Ishikawa (cell line): ENCODE data around the gene AQP2.

Experiments
- EP300 ChIP-seq: IDR thresholded peaks from 2 replicates; pipeline ENCODE4 v1.6.1; 2012; ENCODE audit warnings: borderline replicate concordance
- FOXM1 ChIP-seq: IDR thresholded peaks from 2 replicates; pipeline ENCODE4 v1.6.1; 2012; ENCODE audit warnings: low read depth, borderline replicate concordance
- NFIC ChIP-seq: IDR thresholded peaks from 2 replicates; pipeline ENCODE4 v1.6.1; 2012
- TAF1 ChIP-seq: IDR thresholded peaks from 2 replicates; pipeline ENCODE4 v1.6.1; 2012; ENCODE audit warnings: low read depth, mild to moderate bottlenecking
- YY1 ChIP-seq: IDR thresholded peaks from 2 replicates; pipeline ENCODE4 v1.6.1; 2012; ENCODE audit warnings: low read depth
- TF ChIP-seq, protein P1 (sequence below): IDR thresholded peaks from 2 replicates; pipeline ENCODE4 v1.6.1; 2012
- TF ChIP-seq, protein P2 (sequence below): IDR thresholded peaks from 2 replicates; pipeline ENCODE4 v1.6.1; 2012; ENCODE audit warnings: low read depth, mild to moderate bottlenecking

DNA sequence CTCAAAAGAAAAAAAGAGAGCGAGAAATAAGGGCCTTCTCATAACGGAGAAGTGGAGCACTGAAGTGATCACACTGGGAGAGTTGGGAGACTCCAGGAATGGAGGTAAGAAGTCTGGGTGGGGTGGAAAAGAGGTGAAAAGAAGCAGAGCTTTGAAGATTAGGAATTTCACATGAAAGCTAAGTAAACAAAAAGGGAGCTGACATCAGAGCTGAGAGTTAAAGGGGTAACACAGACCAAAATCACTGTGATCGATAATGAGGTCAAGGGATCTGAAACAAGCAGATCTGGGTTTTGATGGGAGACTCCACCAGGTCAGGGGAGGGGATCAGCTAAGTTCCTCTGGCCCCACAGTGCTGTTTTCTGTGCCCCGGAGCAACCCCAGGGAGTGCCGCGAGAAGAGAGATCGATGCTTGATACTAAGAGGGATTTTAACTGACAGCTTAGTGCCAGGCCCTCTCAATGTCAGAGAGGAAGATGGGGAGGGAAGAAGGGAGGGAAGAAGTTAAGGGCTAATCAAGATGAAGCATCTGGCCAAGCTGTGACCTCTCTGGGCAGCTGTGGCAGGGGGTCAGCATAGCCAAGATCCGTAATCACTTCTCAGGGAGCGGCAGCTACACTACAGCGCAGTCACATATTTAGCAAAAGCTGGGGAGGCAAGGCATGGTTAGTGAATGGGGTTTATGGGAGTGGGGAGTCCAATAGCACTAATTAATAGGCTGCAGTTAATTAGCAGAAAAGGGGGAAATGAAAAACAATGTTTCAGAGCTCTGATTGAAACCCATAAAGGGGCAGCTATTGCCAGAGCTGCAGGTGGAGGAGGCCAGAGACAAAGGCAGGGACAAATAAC, 30.2 kb downstream of the AQP2 start:
- TF ChIP-seq, protein P1, sequence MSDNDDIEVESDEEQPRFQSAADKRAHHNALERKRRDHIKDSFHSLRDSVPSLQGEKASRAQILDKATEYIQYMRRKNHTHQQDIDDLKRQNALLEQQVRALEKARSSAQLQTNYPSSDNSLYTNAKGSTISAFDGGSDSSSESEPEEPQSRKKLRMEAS: no peak
- TF ChIP-seq NFIC: no peak
- TF ChIP-seq EP300: no peak
- no peak for TF ChIP-seq TAF1
- no peak for TF ChIP-seq FOXM1
- no peak for TF ChIP-seq YY1
- TF ChIP-seq, protein P2, sequence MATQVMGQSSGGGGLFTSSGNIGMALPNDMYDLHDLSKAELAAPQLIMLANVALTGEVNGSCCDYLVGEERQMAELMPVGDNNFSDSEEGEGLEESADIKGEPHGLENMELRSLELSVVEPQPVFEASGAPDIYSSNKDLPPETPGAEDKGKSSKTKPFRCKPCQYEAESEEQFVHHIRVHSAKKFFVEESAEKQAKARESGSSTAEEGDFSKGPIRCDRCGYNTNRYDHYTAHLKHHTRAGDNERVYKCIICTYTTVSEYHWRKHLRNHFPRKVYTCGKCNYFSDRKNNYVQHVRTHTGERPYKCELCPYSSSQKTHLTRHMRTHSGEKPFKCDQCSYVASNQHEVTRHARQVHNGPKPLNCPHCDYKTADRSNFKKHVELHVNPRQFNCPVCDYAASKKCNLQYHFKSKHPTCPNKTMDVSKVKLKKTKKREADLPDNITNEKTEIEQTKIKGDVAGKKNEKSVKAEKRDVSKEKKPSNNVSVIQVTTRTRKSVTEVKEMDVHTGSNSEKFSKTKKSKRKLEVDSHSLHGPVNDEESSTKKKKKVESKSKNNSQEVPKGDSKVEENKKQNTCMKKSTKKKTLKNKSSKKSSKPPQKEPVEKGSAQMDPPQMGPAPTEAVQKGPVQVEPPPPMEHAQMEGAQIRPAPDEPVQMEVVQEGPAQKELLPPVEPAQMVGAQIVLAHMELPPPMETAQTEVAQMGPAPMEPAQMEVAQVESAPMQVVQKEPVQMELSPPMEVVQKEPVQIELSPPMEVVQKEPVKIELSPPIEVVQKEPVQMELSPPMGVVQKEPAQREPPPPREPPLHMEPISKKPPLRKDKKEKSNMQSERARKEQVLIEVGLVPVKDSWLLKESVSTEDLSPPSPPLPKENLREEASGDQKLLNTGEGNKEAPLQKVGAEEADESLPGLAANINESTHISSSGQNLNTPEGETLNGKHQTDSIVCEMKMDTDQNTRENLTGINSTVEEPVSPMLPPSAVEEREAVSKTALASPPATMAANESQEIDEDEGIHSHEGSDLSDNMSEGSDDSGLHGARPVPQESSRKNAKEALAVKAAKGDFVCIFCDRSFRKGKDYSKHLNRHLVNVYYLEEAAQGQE: no peak
